Uterus (tissue), 4 donors: Measurements from ENCODE around the gene MPP1. TPM values are rescaled to one million over a fixed set of nuclear protein-coding genes. Genes with fewer than 3 reads are reported as not detected.

Source experiments
- DNase-seq, 2 donors: peaks; one replicate each; pipeline ENCODE4 v3.0.0-alpha.2; 2019 to 2020
- H3K27ac ChIP-seq, 2 donors: fragments of 200-600 bp; sonication (generic); 1 replicate in 1 of 2; 2 replicates in 1 of 2; pipeline ENCODE4 v1.5.1; 2016 to 2018
- H3K27me3 ChIP-seq, 2 donors: fragments of 200-600 bp; sonication (generic); one replicate each; pipeline ENCODE4 v1.5.1; 2018 to 2019; ENCODE audit warnings: control low read depth in 1 of 2
- H3K36me3 ChIP-seq, 2 donors: fragments of 200-600 bp; sonication (generic); one replicate each; pipeline ENCODE4 v1.5.1; 2019; ENCODE audit warnings: control low read depth in 1 of 2
- H3K4me1 ChIP-seq, 2 donors: fragments of 200-600 bp; sonication (generic); one replicate each; pipeline ENCODE4 v1.5.1; 2018 to 2019; ENCODE audit warnings: control low read depth in 1 of 2
- H3K4me3 ChIP-seq, 2 donors: fragments of 200-600 bp; sonication (generic); 1 replicate in 1 of 2; 2 replicates in 1 of 2; pipeline ENCODE4 v1.5.1; 2018 to 2019; ENCODE audit warnings: mild to moderate bottlenecking in 1 of 2
- H3K9me3 ChIP-seq, 2 donors: fragments of 200-600 bp; sonication (generic); one replicate each; pipeline ENCODE4 v1.5.1; 2019; ENCODE audit warnings: control low read depth in 1 of 2
- CTCF ChIP-seq, 4 experiments: fragments of 200-600 bp in 2 of 4; fragments of 450-650 bp in 2 of 4; sonication (generic) in 2 of 4; IDR thresholded peaks; one replicate each; pipeline ENCODE4 v1.5.1; 2016 to 2019; ENCODE audit warnings: antibody characterized with exemption in 4 of 4, mild to moderate bottlenecking in 2 of 4, moderate library complexity in 1 of 4
- POLR2A ChIP-seq, 2 donors: fragments of 450-650 bp; IDR thresholded peaks; one replicate each; pipeline ENCODE4 v1.6.1; 2016; ENCODE audit warnings: antibody characterized with exemption in 2 of 2, mild to moderate bottlenecking in 1 of 2, moderate library complexity in 1 of 2
- intact Hi-C: fragments of 100-400 bp; cut with DNase I; formaldehyde crosslinking; loops from one replicate; pipeline ENCODE4 v1.15.1; 2023; ENCODE audit warnings: low total_unique reads
- total RNA-seq, 4 donors: library from RNA; depleted of rRNA in 3 of 4; stranded (reverse); fragments of >200 nt in 3 of 4; gene quantifications; one replicate each; pipeline versions ENCODE4 v1.1.0 to v1.2.4, GENCODE V29; 2014 to 2023
- donor health status: DM: yes; HTN: yes; CAD: no.

The MPP1 gene
- total RNA-seq, 4 donors from 2014 or later: 8.5 to 31.0 (median 20.4) TPM

DNA sequence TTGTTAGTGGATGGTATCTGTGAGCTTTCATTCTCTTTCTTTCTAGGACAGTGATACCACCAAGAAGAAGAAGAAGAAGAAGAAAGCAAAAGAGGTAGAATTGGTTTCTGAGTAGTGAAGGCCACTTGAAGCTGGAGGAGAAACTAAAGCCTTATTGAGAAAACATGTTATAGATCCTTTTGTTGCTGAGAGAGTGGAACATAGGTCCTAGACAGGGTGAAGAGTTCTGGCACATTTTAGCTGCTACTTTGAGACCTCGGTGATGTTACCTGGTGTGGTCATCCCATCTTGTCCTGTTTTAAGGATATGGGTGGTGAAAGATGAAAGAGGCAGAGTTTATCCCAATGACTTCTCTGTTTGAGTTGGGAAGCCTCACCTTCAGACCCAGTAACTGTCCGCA, 28.5 kb downstream of the MPP1 start:
- intact Hi-C loops: no loop called here
- no peaks in the 10 kb centered on the region for H3K36me3 ChIP-seq
- no peak for DNase-seq

GRCh38 chrX:154775419-154776349, 29.6 kb downstream of the MPP1 start:
- no peaks in the 10 kb centered on the region for H3K27me3 ChIP-seq
- no peak overlapping the region for H3K4me3 ChIP-seq
- no peaks in the 10 kb centered on the region for H3K4me1 ChIP-seq
- TF ChIP-seq POLR2A (IDR thresholded peaks at IDR 0.05) (no peak), CTCF (IDR thresholded peaks at IDR 0.05) (no peak)
- H3K27ac ChIP-seq: no peak overlapping the region
- no peak for DNase-seq
- intact Hi-C loops: no loop called here
- no peaks in the 10 kb centered on the region for H3K9me3 ChIP-seq
- no peaks in the 10 kb centered on the region for H3K36me3 ChIP-seq

More for the DNA sequence above, 28.5 kb downstream of the MPP1 start:
- TF ChIP-seq POLR2A (IDR thresholded peaks at IDR 0.05) (no peak), CTCF (IDR thresholded peaks at IDR 0.05) (no peak)
- H3K4me1 ChIP-seq: no peaks in the 10 kb centered on the region
- H3K27ac ChIP-seq: no peak overlapping the region
- no peaks in the 10 kb centered on the region for H3K27me3 ChIP-seq
- H3K4me3 ChIP-seq: no peak overlapping the region
- no peaks in the 10 kb centered on the region for H3K9me3 ChIP-seq

GRCh38 chrX:154774622-154775021, 30.7 kb downstream of the MPP1 start:
- Histone ChIP-seq H3K27ac (no peak overlapping the region), H3K27me3 (no peaks in the 10 kb centered on the region), H3K4me3 (no peak overlapping the region), H3K9me3 (no peaks in the 10 kb centered on the region), H3K4me1 (no peaks in the 10 kb centered on the region), H3K36me3 (no peaks in the 10 kb centered on the region)
- DNase-seq: no peak
- no peak for TF ChIP-seq POLR2A (IDR thresholded peaks at IDR 0.05)
- no peak for TF ChIP-seq CTCF (IDR thresholded peaks at IDR 0.05)
- intact Hi-C loops: no loop called here

- Histone ChIP-seq H3K27ac (peak within 1 kb of the TSS; percentile 58 to 74), H3K9me3 (no peaks in the 10 kb centered on the region), H3K4me1 (no peaks in the 10 kb centered on the region), H3K27me3 (no peaks in the 10 kb centered on the region), H3K4me3 (peak within 1 kb of the TSS; percentile 46 to 52), H3K36me3 (no peaks in the 10 kb centered on the region)
- TF ChIP-seq POLR2A (IDR thresholded peaks at IDR 0.05) (peak in 1 of 2 donors; percentile 42), CTCF (IDR thresholded peaks at IDR 0.05) (peak in 1 of 4 experiments; percentile 24)
- intact Hi-C loops: no loop called here
- DNase-seq: peak; percentile 94 to 95
These were observed 42.6 kb downstream of the MPP1 start, which contains the start of gene DKC1 for GRCh38 chrX:154762537-154763296. TSS of gene DKC1 (plus strand) at chrX:154762864. CDS start at chrX:154762966, 102 bp downstream.
